ENCODE data around the gene OR52H1.

DNA sequence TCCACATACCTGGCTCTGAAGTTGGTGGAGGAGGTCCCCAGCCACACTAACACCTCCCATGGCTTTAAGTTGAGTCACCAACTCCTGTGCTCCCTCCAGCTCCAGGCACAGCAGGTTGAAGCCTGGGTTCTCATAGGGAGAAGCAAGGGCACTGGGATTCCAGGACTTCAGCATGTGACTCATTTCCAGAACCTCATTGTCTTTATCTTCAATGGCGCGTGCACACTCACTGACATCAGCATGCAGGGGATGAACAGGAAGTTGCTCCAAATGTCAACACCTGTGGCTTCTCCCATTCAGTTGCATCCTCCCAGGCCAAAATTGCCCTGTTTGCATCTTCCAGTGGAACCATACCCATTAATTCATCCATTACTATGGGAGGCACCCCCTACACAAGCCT lies 26.0 kb downstream of the OR52H1 start:
- TF ChIP-seq, protein P1, sequence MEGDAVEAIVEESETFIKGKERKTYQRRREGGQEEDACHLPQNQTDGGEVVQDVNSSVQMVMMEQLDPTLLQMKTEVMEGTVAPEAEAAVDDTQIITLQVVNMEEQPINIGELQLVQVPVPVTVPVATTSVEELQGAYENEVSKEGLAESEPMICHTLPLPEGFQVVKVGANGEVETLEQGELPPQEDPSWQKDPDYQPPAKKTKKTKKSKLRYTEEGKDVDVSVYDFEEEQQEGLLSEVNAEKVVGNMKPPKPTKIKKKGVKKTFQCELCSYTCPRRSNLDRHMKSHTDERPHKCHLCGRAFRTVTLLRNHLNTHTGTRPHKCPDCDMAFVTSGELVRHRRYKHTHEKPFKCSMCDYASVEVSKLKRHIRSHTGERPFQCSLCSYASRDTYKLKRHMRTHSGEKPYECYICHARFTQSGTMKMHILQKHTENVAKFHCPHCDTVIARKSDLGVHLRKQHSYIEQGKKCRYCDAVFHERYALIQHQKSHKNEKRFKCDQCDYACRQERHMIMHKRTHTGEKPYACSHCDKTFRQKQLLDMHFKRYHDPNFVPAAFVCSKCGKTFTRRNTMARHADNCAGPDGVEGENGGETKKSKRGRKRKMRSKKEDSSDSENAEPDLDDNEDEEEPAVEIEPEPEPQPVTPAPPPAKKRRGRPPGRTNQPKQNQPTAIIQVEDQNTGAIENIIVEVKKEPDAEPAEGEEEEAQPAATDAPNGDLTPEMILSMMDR (IDR thresholded peaks at IDR 0.05; ENCODE audit: extremely low read depth in 1 of 2, insufficient read depth in 1 of 2, low read depth in 1 of 2, low read length in 2 of 2): no peak
- TF ChIP-seq POLR2AphosphoS5 (IDR thresholded peaks at IDR 0.05; ENCODE audit: insufficient read depth, low read depth, low read length) (no peak), POLR2A (IDR thresholded peaks at IDR 0.05; ENCODE audit: low read depth, low read length) (no peak), EZH2 (IDR thresholded peaks at IDR 0.05; ENCODE audit: borderline replicate concordance, low read depth, low read length, severe bottlenecking) (no peak), JUN (IDR thresholded peaks at IDR 0.05; ENCODE audit: borderline replicate concordance, insufficient read depth, insufficient read length, low read depth) (no peak), GATA2 (IDR thresholded peaks at IDR 0.05; ENCODE audit: insufficient read depth, insufficient read length, low read depth, low read length) (no peak)
- TF ChIP-seq, protein P2, sequence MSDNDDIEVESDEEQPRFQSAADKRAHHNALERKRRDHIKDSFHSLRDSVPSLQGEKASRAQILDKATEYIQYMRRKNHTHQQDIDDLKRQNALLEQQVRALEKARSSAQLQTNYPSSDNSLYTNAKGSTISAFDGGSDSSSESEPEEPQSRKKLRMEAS (IDR thresholded peaks at IDR 0.05; ENCODE audit: insufficient read depth, insufficient read length): no peak
